Endothelial cell of umbilical vein (primary cell): ENCODE measurements around the gene TSPO.

Experiments used
- EZH2 ChIP-seq: IDR thresholded peaks from 2 replicates; pipeline ENCODE4 v1.6.1; 2012; ENCODE audit warnings: borderline replicate concordance, low read depth, mild to moderate bottlenecking, moderate library complexity, low read length, inconsistent platforms; ENCODE audit not compliant: severe bottlenecking
- POLR2A ChIP-seq: IDR thresholded peaks from 2 replicates; pipeline ENCODE4 v1.6.1; 2012; ENCODE audit warnings: low read depth, mild to moderate bottlenecking, control low read depth, low read length
- POLR2AphosphoS5 ChIP-seq: IDR thresholded peaks from 2 replicates; pipeline ENCODE4 v1.6.1; 2012; ENCODE audit warnings: low read depth, mild to moderate bottlenecking, control low read depth, low read length, moderate library complexity; ENCODE audit not compliant: insufficient read depth
- TF ChIP-seq, protein P1 (sequence below), 2 donors: IDR thresholded peaks; 1 replicate in 1 of 2; 2 replicates in 1 of 2; pipeline ENCODE4 v1.5.1; 2011; ENCODE audit warnings: low read length in 2 of 2, mild to moderate bottlenecking in 2 of 2, moderate library complexity in 2 of 2, control low read depth in 1 of 2, inconsistent platforms in 1 of 2, low read depth in 1 of 2; ENCODE audit not compliant: insufficient read depth in 1 of 2; ENCODE audit errors: extremely low read depth in 1 of 2

DNA sequence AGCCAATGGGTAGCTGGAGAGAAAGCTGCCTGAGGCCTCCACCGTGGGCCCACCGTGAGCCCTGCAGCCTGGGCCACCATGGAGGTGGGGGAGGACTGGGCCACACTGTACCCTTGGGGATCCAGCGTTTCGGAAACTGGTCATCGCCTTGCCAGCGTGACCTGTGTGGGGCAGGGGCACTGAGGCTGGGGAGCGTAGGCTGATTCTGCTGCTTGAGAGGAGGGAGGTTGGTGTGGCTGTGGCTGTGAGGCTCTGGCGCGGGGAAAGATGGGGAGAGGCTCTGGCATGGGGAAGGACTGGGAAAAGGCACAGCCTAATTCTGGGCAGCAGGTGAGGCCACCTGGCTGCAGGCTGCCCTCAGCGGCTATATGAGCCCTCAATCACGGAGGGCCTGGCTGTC lies 48.2 kb downstream of the TSPO start:
- TF ChIP-seq POLR2A (no peak), EZH2 (no peak), POLR2AphosphoS5 (no peak)
- TF ChIP-seq, protein P1, sequence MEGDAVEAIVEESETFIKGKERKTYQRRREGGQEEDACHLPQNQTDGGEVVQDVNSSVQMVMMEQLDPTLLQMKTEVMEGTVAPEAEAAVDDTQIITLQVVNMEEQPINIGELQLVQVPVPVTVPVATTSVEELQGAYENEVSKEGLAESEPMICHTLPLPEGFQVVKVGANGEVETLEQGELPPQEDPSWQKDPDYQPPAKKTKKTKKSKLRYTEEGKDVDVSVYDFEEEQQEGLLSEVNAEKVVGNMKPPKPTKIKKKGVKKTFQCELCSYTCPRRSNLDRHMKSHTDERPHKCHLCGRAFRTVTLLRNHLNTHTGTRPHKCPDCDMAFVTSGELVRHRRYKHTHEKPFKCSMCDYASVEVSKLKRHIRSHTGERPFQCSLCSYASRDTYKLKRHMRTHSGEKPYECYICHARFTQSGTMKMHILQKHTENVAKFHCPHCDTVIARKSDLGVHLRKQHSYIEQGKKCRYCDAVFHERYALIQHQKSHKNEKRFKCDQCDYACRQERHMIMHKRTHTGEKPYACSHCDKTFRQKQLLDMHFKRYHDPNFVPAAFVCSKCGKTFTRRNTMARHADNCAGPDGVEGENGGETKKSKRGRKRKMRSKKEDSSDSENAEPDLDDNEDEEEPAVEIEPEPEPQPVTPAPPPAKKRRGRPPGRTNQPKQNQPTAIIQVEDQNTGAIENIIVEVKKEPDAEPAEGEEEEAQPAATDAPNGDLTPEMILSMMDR (IDR thresholded peaks at IDR 0.05; ENCODE audit: extremely low read depth in 1 of 2, insufficient read depth in 1 of 2, low read depth in 1 of 2, low read length in 2 of 2) = no peak
